Measurements from ENCODE around the gene IFFO2.
"Not testable (repeated sequence)": the region's sequence is repeated elsewhere in the genome, so short reads cannot be mapped to it uniquely, and the experiment has no call there.

Gene IFFO2

GRCh38 chr1:18870957-18871356 is 85.5 kb downstream of the IFFO2 start:
- H3K9me2 ChIP-seq (replicated peaks; ENCODE audit: control insufficient read depth, low read length): no peaks in the 10 kb centered on the region
- no peaks in the 10 kb centered on the region for H3K27me3 ChIP-seq (ENCODE audit: control insufficient read depth, low read length)
- no peaks in the 10 kb centered on the region for H3K79me2 ChIP-seq (ENCODE audit: control insufficient read depth, low read length)
- no peak overlapping the region for H3K4me2 ChIP-seq (ENCODE audit: low read length)
- H4K20me1 ChIP-seq (ENCODE audit: control insufficient read depth, insufficient read depth, low read depth, low read length): no peaks in the 10 kb centered on the region
- no peak overlapping the region for H3K27ac ChIP-seq (ENCODE audit: low read depth, low read length)
- H3K4me3 ChIP-seq (ENCODE audit: low read length): no peak overlapping the region
- H3K4me1 ChIP-seq (ENCODE audit: control insufficient read depth, low read length): no peaks in the 10 kb centered on the region; the same call in 1 of the 2 replicates
- H3K9me3 ChIP-seq (ENCODE audit: control insufficient read depth, insufficient read depth, low read length): no peaks in the 10 kb centered on the region
- no peaks in the 10 kb centered on the region for H3F3A ChIP-seq (ENCODE audit: control insufficient read depth, insufficient read depth)
- TF ChIP-seq EZH2phosphoT487 (IDR thresholded peaks at IDR 0.05; ENCODE audit: borderline replicate concordance, low read length) (no peak), CTCF (IDR thresholded peaks at IDR 0.05; ENCODE audit: low read depth, low read length, poor library complexity, severe bottlenecking) (no peak)
- H3K36me3 ChIP-seq (ENCODE audit: control insufficient read depth, low read length): no peaks in the 10 kb centered on the region

- not testable (repeated sequence) for H3K4me1 ChIP-seq (ENCODE audit: control insufficient read depth, low read length); H3K27me3 ChIP-seq (ENCODE audit: control insufficient read depth, low read length); H3K9me2 ChIP-seq (replicated peaks; ENCODE audit: control insufficient read depth, low read length); H3K36me3 ChIP-seq (ENCODE audit: control insufficient read depth, low read length); H3K27ac ChIP-seq (ENCODE audit: low read depth, low read length); H4K20me1 ChIP-seq (ENCODE audit: control insufficient read depth, insufficient read depth, low read depth, low read length); H3K9me3 ChIP-seq (ENCODE audit: control insufficient read depth, insufficient read depth, low read length); H3K4me2 ChIP-seq (ENCODE audit: low read length); H3K79me2 ChIP-seq (ENCODE audit: control insufficient read depth, low read length); H3F3A ChIP-seq (ENCODE audit: control insufficient read depth, insufficient read depth); H3K4me3 ChIP-seq (ENCODE audit: low read length)
Measured at GRCh38 chr1:18870595-18870865, 85.9 kb downstream of the IFFO2 start.

- H4K20me1 ChIP-seq (ENCODE audit: control insufficient read depth, insufficient read depth, low read depth, low read length): no peaks in the 10 kb centered on the region
- H3K4me2 ChIP-seq (ENCODE audit: low read length): no peak overlapping the region
- H3K4me1 ChIP-seq (ENCODE audit: control insufficient read depth, low read length): no peaks in the 10 kb centered on the region; the same call in 1 of the 2 replicates
- no peaks in the 10 kb centered on the region for H3F3A ChIP-seq (ENCODE audit: control insufficient read depth, insufficient read depth)
- no peaks in the 10 kb centered on the region for H3K9me2 ChIP-seq (replicated peaks; ENCODE audit: control insufficient read depth, low read length)
- H3K79me2 ChIP-seq (ENCODE audit: control insufficient read depth, low read length): no peaks in the 10 kb centered on the region
- no peaks in the 10 kb centered on the region for H3K27me3 ChIP-seq (ENCODE audit: control insufficient read depth, low read length)
- H3K36me3 ChIP-seq (ENCODE audit: control insufficient read depth, low read length): no peaks in the 10 kb centered on the region
- H3K27ac ChIP-seq (ENCODE audit: low read depth, low read length): no peak overlapping the region
- H3K9me3 ChIP-seq (ENCODE audit: control insufficient read depth, insufficient read depth, low read length): no peaks in the 10 kb centered on the region
- no peak for TF ChIP-seq EZH2phosphoT487 (IDR thresholded peaks at IDR 0.05; ENCODE audit: borderline replicate concordance, low read length)
- TF ChIP-seq CTCF (IDR thresholded peaks at IDR 0.05; ENCODE audit: low read depth, low read length, poor library complexity, severe bottlenecking): no peak
- no peak overlapping the region for H3K4me3 ChIP-seq (ENCODE audit: low read length)
Measured at GRCh38 chr1:18869847-18870594, 86.5 kb downstream of the IFFO2 start.

- TF ChIP-seq CTCF (IDR thresholded peaks at IDR 0.05; ENCODE audit: low read depth, low read length, poor library complexity, severe bottlenecking): no peak
- H3K4me2 ChIP-seq (ENCODE audit: low read length): no peak overlapping the region
- H3K27ac ChIP-seq (ENCODE audit: low read depth, low read length): no peak overlapping the region
- no peaks in the 10 kb centered on the region for H3K36me3 ChIP-seq (ENCODE audit: control insufficient read depth, low read length)
- no peaks in the 10 kb centered on the region for H3K79me2 ChIP-seq (ENCODE audit: control insufficient read depth, low read length)
- no peaks in the 10 kb centered on the region for H3K27me3 ChIP-seq (ENCODE audit: control insufficient read depth, low read length)
- H3F3A ChIP-seq (ENCODE audit: control insufficient read depth, insufficient read depth): no peaks in the 10 kb centered on the region
- no peaks in the 10 kb centered on the region for H3K9me2 ChIP-seq (replicated peaks; ENCODE audit: control insufficient read depth, low read length)
- H3K4me3 ChIP-seq (ENCODE audit: low read length): no peak overlapping the region
- H3K4me1 ChIP-seq (ENCODE audit: control insufficient read depth, low read length): no peaks in the 10 kb centered on the region; the same call in 1 of the 2 replicates
- no peaks in the 10 kb centered on the region for H3K9me3 ChIP-seq (ENCODE audit: control insufficient read depth, insufficient read depth, low read length)
- H4K20me1 ChIP-seq (ENCODE audit: control insufficient read depth, insufficient read depth, low read depth, low read length): no peaks in the 10 kb centered on the region
Measured at GRCh38 chr1:18868801-18869424, 87.6 kb downstream of the IFFO2 start.

Measured in DOHH2 (cell line).